H1 (cell line): ENCODE results near the gene CD69. TPM values are rescaled to one million over a fixed set of nuclear protein-coding genes. Genes with fewer than 3 reads are reported as not detected.

Experiments used
- CTCF ChIA-PET: fragments of 300-600 bp; sonication (Branson Sonifier 250); formaldehyde crosslinking; loops from one replicate; lab custom pipeline; 2021; ENCODE audit not compliant: partially characterized antibody; lab: Charles Lee
- POLR2A ChIA-PET: fragments of 300-600 bp; sonication (Branson Sonifier 250); formaldehyde crosslinking; loops from one replicate; lab custom pipeline; 2021; ENCODE audit warnings: inconsistent platforms; ENCODE audit not compliant: partially characterized antibody; lab: Charles Lee
- DNase-seq, 2 experiments: peaks; one replicate each; pipeline versions ENCODE4 v3.0.0 to v3.0.0-alpha.2; 2010 to 2022; ENCODE audit warnings: low spot score in 2 of 2, low read depth in 1 of 2, mixed read lengths in 1 of 2
- FAIRE-seq: peaks from 2 replicates; lab custom pipeline; 2011; peaks lifted over from hg19 to GRCh38; lab: Jason Lieb, UNC
- H2AFZ ChIP-seq: 2 replicates; pipeline ENCODE4 v1.8.1; 2012; ENCODE audit warnings: low read length, inconsistent platforms
- H2AK5ac ChIP-seq: 2 replicates; pipeline ENCODE4 v1.6.1; 2013; ENCODE audit warnings: low read depth, low read length
- H2BK120ac ChIP-seq: replicated peaks from 2 replicates; pipeline ENCODE3; 2013; ENCODE audit warnings: low read depth, low read length, inconsistent platforms
- H2BK12ac ChIP-seq: 2 replicates; pipeline ENCODE4 v1.6.1; 2013; ENCODE audit warnings: low read depth, low read length
- H2BK15ac ChIP-seq: 2 replicates; pipeline ENCODE4 v1.6.1; 2013; ENCODE audit warnings: low read length
- H2BK20ac ChIP-seq: 2 replicates; pipeline ENCODE4 v1.6.1; 2013; ENCODE audit warnings: low read length
- H2BK5ac ChIP-seq: 2 replicates; pipeline ENCODE4 v1.6.1; 2013; ENCODE audit warnings: low read depth, low read length
- H3K14ac ChIP-seq: 2 replicates; pipeline ENCODE4 v1.6.1; 2013; ENCODE audit warnings: inconsistent platforms; ENCODE audit not compliant: insufficient read length
- H3K18ac ChIP-seq: 2 replicates; pipeline ENCODE4 v1.6.1; 2013; ENCODE audit warnings: low read length; ENCODE audit errors: extremely low read depth
- H3K23ac ChIP-seq: 2 replicates; pipeline ENCODE4 v1.6.1; 2013; ENCODE audit warnings: inconsistent platforms; ENCODE audit not compliant: insufficient read length
- H3K23me2 ChIP-seq: 2 replicates; pipeline ENCODE4 v1.6.1; 2013; ENCODE audit warnings: low read depth, low read length
- H3K27ac ChIP-seq: 2 replicates; pipeline ENCODE4 v1.6.1; 2011; ENCODE audit warnings: low read depth, low read length, inconsistent platforms
- H3K27me3 ChIP-seq, 4 experiments: replicated peaks in 1 of 4; 1 replicate in 1 of 4; 2 replicates in 3 of 4; pipeline versions ENCODE4 v1.6.1 to v1.8.1; 2011 to 2013; ENCODE audit warnings: low read length in 3 of 4, mild to moderate bottlenecking in 3 of 4, inconsistent platforms in 2 of 4, mixed read lengths in 2 of 4, moderate library complexity in 1 of 4; ENCODE audit not compliant: control insufficient read depth in 3 of 4, insufficient read depth in 3 of 4; ENCODE audit errors: extremely low read depth in 1 of 4
- H3K36me3 ChIP-seq, 4 experiments: 2 replicates each; pipeline versions ENCODE4 v1.6.1 to v1.8.1; 2011 to 2013; ENCODE audit warnings: mild to moderate bottlenecking in 4 of 4, low read length in 3 of 4, moderate library complexity in 2 of 4, control low read depth in 1 of 4, inconsistent platforms in 1 of 4; ENCODE audit not compliant: insufficient read depth in 4 of 4, control insufficient read depth in 2 of 4
- H3K4ac ChIP-seq: replicated peaks from 2 replicates; pipeline ENCODE3; 2013; ENCODE audit warnings: low read length, low read depth, mixed read lengths, inconsistent platforms; ENCODE audit not compliant: insufficient read length
- H3K4me1 ChIP-seq, 4 experiments: replicated peaks in 1 of 4; 1 replicate in 1 of 4; 2 replicates in 3 of 4; pipeline versions ENCODE4 v1.6.1 to v1.8.1; 2011 to 2013; ENCODE audit warnings: low read length in 3 of 4, inconsistent platforms in 2 of 4, mixed read lengths in 1 of 4; ENCODE audit not compliant: insufficient read depth in 4 of 4, control insufficient read depth in 3 of 4
- H3K4me2 ChIP-seq, 2 experiments: 2 replicates each; pipeline versions ENCODE4 v1.6.1 to v1.8.1; 2011 to 2013; ENCODE audit warnings: low read depth in 2 of 2, low read length in 2 of 2, control low read depth in 1 of 2, inconsistent platforms in 1 of 2, mild to moderate bottlenecking in 1 of 2; ENCODE audit not compliant: insufficient read depth in 1 of 2
- H3K4me3 ChIP-seq, 4 experiments: fragments of 200-600, 300-600 bp in 1 of 4; sonication (generic), shearing (Covaris generic), sonication (Bioruptor Twin) in 1 of 4; 2 replicates each; pipeline versions ENCODE4 v1.5.1 to v1.8.1; 2011 to 2016; ENCODE audit warnings: low read length in 4 of 4, low read depth in 3 of 4, control low read depth in 2 of 4, inconsistent platforms in 2 of 4, mild to moderate bottlenecking in 2 of 4, mixed read lengths in 1 of 4, moderate library complexity in 1 of 4; ENCODE audit not compliant: insufficient read depth in 2 of 4; ENCODE audit errors: extremely low read depth in 1 of 4
- H3K56ac ChIP-seq: replicated peaks from 2 replicates; pipeline ENCODE3; 2013; ENCODE audit warnings: low read depth, mild to moderate bottlenecking, mixed read lengths, low read length, inconsistent platforms; ENCODE audit not compliant: insufficient read length
- H3K79me1 ChIP-seq: 2 replicates; pipeline ENCODE4 v1.6.1; 2013; ENCODE audit warnings: low read depth, low read length, control low read depth
- H3K79me2 ChIP-seq, 2 experiments: 2 replicates each; pipeline versions ENCODE4 v1.6.1 to v1.8.1; 2012 to 2013; ENCODE audit warnings: low read length in 2 of 2, mild to moderate bottlenecking in 2 of 2, inconsistent platforms in 1 of 2; ENCODE audit not compliant: insufficient read depth in 2 of 2, control insufficient read depth in 1 of 2
- H3K9ac ChIP-seq, 4 experiments: replicated peaks in 1 of 4; 1 replicate in 1 of 4; 2 replicates in 3 of 4; pipeline versions ENCODE4 v1.6.1 to v1.8.1; 2011 to 2013; ENCODE audit warnings: low read depth in 3 of 4, low read length in 3 of 4, control low read depth in 2 of 4, mild to moderate bottlenecking in 2 of 4, moderate library complexity in 2 of 4, inconsistent platforms in 1 of 4; ENCODE audit errors: extremely low read depth in 1 of 4
- H3K9me3 ChIP-seq, 2 experiments: 2 replicates each; pipeline versions ENCODE4 v1.6.1 to v1.8.1; 2012 to 2013; ENCODE audit warnings: mild to moderate bottlenecking in 2 of 2, moderate library complexity in 2 of 2, control low read depth in 1 of 2, inconsistent platforms in 1 of 2, low read depth in 1 of 2, low read length in 1 of 2, mixed read lengths in 1 of 2; ENCODE audit not compliant: insufficient read depth in 2 of 2
- H4K20me1 ChIP-seq, 2 experiments: replicated peaks in 1 of 2; 2 replicates each; pipeline versions ENCODE3 to v1.8.1; 2011 to 2013; ENCODE audit warnings: inconsistent platforms in 2 of 2, low read length in 2 of 2, mild to moderate bottlenecking in 1 of 2; ENCODE audit not compliant: insufficient read depth in 2 of 2, control insufficient read depth in 1 of 2
- H4K5ac ChIP-seq: 2 replicates; pipeline ENCODE4 v1.6.1; 2013; ENCODE audit warnings: low read length, low read depth, mixed read lengths, inconsistent platforms; ENCODE audit not compliant: insufficient read length
- H4K8ac ChIP-seq: 2 replicates; pipeline ENCODE4 v1.8.0; 2013; ENCODE audit warnings: mild to moderate bottlenecking, moderate library complexity, low read length, inconsistent platforms; ENCODE audit not compliant: insufficient read depth; ENCODE audit errors: extremely low read depth
- H4K91ac ChIP-seq: replicated peaks from 2 replicates; pipeline ENCODE3; 2013; ENCODE audit warnings: low read length, mixed read lengths, inconsistent platforms; ENCODE audit not compliant: insufficient read length
- CREB1 ChIP-seq: IDR thresholded peaks from 2 replicates; pipeline ENCODE4 v1.6.1; 2012; ENCODE audit warnings: inconsistent platforms
- GTF2F1 ChIP-seq: IDR thresholded peaks from 2 replicates; pipeline ENCODE4 v1.6.1; 2012; ENCODE audit warnings: low read depth, low read length, improper control_type of control experiment, borderline replicate concordance
- POU5F1 ChIP-seq: IDR thresholded peaks from 2 replicates; pipeline ENCODE4 v1.6.1; 2011; ENCODE audit warnings: low read depth, mild to moderate bottlenecking, low read length, moderate library complexity
- polyA plus RNA-seq, 7 experiments: library from polyadenylated mRNA; depleted of rRNA in 3 of 7; stranded (reverse) in 5 of 7; unstranded in 2 of 7; fragments of >200 nt in 5 of 7; fragments of 200-250 nt in 2 of 7; gene quantifications; 1 replicate in 5 of 7; 2 replicates in 1 of 7; 4 replicates in 1 of 7; pipeline versions ENCODE4 v1.2.1 to v1.2.3, GENCODE V29; 2011 to 2013; ENCODE audit warnings: missing spikeins in 2 of 7, mixed read lengths in 2 of 7
- total RNA-seq: library from RNA; stranded (reverse); fragmentation: NEBNext Ultra II Directional; extraction: Animal tissue kit (Norgen Biotek cat#: 25700); gene quantifications from 2 replicates; pipeline ENCODE4 v1.2.1, GENCODE V29; 2021

CD69 gene
- total and polyA plus RNA-seq, 2 of the 8 experiments (the other 6 are each of a cell fraction or from before 2014, with no cell fraction given), result not detected

DNA sequence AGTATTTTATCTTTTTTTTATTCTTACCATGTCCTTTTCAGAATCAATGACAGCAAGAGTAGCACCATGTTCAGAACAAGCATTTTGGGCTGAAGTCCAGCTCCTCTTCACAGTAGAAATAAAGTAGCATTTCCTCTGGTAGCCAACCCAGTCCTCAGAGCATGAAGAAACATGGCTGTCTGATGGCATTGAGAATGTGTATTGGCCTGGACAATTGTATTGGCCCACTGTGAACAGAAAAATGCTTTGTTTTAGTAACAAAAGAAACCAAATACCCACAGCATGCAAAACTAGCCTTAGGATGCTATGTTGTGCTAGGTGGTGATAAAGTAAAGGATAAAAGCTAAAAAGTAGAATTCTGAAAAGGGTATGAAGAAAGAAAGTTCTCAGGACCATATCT, 5.7 kb downstream of the CD69 start:
- TF ChIP-seq CREB1, result no peak
- TF ChIP-seq GTF2F1, result no peak
- no peak for TF ChIP-seq POU5F1
- H2BK15ac ChIP-seq, result no peak overlapping the region
- no peak overlapping the region for H3K14ac ChIP-seq
- no peak overlapping the region for H3K56ac ChIP-seq
- H3K4me3 ChIP-seq, result no peak overlapping the region
- no peak overlapping the region for H2BK12ac ChIP-seq
- H3K36me3 ChIP-seq, result no peaks in the 10 kb centered on the region
- no peaks in the 10 kb centered on the region for H3K79me1 ChIP-seq
- H3K23me2 ChIP-seq, result no peaks in the 10 kb centered on the region
- H2BK20ac ChIP-seq, result no peak overlapping the region
- H3K18ac ChIP-seq, result no peak overlapping the region
- no peaks in the 10 kb centered on the region for H3K79me2 ChIP-seq
- H3K4ac ChIP-seq, result no peak overlapping the region
- no peak for DNase-seq
- ChIA-PET CTCF (interaction anchor here (0.7 to 15.3 kb wide), 7 partner anchors 10 to 385 kb away, joined by 3 to 278 read pairs (median 9); no protein-coding TSS in a partner anchor), POLR2A (no interaction called here)
- H3K27me3 ChIP-seq, result no peaks in the 10 kb centered on the region
- no peak overlapping the region for H4K91ac ChIP-seq
- H3K9ac ChIP-seq, result no peak overlapping the region
- H3K27ac ChIP-seq, result no peak overlapping the region
- H3K4me2 ChIP-seq, result no peak overlapping the region
- H2BK120ac ChIP-seq, result no peak overlapping the region
- H3K23ac ChIP-seq, result no peak overlapping the region
- no peak overlapping the region for H4K8ac ChIP-seq
- H3K9me3 ChIP-seq, result no peaks in the 10 kb centered on the region
- H3K4me1 ChIP-seq, result peaks cover 0 to 4% (median 0%) of the 10 kb centered on the region in 4 experiments; a peak in 1 of 7 replicates
- H2AK5ac ChIP-seq, result no peak overlapping the region
- H4K5ac ChIP-seq, result no peak overlapping the region
- no peak overlapping the region for H2AFZ ChIP-seq
- H2BK5ac ChIP-seq, result no peak overlapping the region
- no peaks in the 10 kb centered on the region for H4K20me1 ChIP-seq
- FAIRE-seq, result no peak
